Heart left ventricle (tissue), 16 donors: ENCODE data around the gene MACROD1. TPM values are rescaled to one million over a fixed set of nuclear protein-coding genes. Genes with fewer than 3 reads are reported as not detected.

ENCODE experiments used
- ATAC-seq, 4 donors: fragments of 200-7000 bp; cut with Tn5 transposase; one replicate each; pipeline ENCODE4 v1.9.1; 2020 to 2022; ENCODE audit warnings: moderate library complexity in 4 of 4, mild to moderate bottlenecking in 3 of 4, moderate number of reproducible peaks in 1 of 4
- DNase-seq, 5 donors: peaks; one replicate each; pipeline ENCODE4 v3.0.0-alpha.2; 2020
- H3K27ac ChIP-seq, 12 donors: fragments of 200-600 bp; sonication (generic) in 4 of 12; one replicate each; pipeline versions ENCODE4 v1.5.0 to v1.8.0; 2016 to 2022; ENCODE audit warnings: mild to moderate bottlenecking in 2 of 12
- H3K27me3 ChIP-seq, 9 donors: fragments of 200-600 bp; sonication (generic) in 2 of 9; one replicate each; pipeline versions ENCODE4 v1.5.1 to v1.8.0; 2016 to 2022; ENCODE audit warnings: mild to moderate bottlenecking in 3 of 9
- H3K36me3 ChIP-seq, 9 donors: fragments of 200-600 bp; sonication (generic) in 2 of 9; one replicate each; pipeline versions ENCODE4 v1.5.0 to v1.8.0; 2018 to 2022; ENCODE audit warnings: mild to moderate bottlenecking in 2 of 9
- H3K4me1 ChIP-seq, 12 donors: fragments of 200-600 bp; sonication (generic) in 4 of 12; one replicate each; pipeline versions ENCODE4 v1.5.0 to v1.8.0; 2016 to 2022; ENCODE audit warnings: mild to moderate bottlenecking in 3 of 12
- H3K4me3 ChIP-seq, 12 donors: fragments of 200-600 bp; sonication (generic) in 4 of 12; one replicate each; pipeline versions ENCODE4 v1.5.0 to v1.8.0; 2017 to 2022; ENCODE audit warnings: mild to moderate bottlenecking in 9 of 12, moderate library complexity in 4 of 12
- H3K9me3 ChIP-seq, 12 donors: fragments of 200-600 bp; sonication (generic) in 4 of 12; one replicate each; pipeline versions ENCODE4 v1.5.0 to v1.8.0; 2016 to 2022; ENCODE audit warnings: mild to moderate bottlenecking in 1 of 12
- POLR2A ChIP-seq, 2 donors: fragments of 450-650 bp; IDR thresholded peaks; one replicate each; pipeline ENCODE4 v1.6.1; 2017; ENCODE audit warnings: antibody characterized with exemption in 2 of 2, mild to moderate bottlenecking in 2 of 2, moderate library complexity in 2 of 2
- WGBS, 4 donors: extraction: QIAGEN DNeasy Blood & Tissue Kit in 2 of 4; methylation state at CpG; one replicate each; pipeline versions ENCODE4 v1.1.5 to v1.1.7; 2013 to 2018; 5-methylcytosine and 5-hydroxymethylcytosine counted together
- intact Hi-C, 10 donors: fragments of 100-400 bp; cut with DNase I; formaldehyde crosslinking; loops; one replicate each; pipeline versions ENCODE4 v1.11.1 to v1.14.2; 2022
- polyA plus RNA-seq, 2 donors: library from polyadenylated mRNA; stranded (reverse); fragments of 200-250 nt; gene quantifications; one replicate each; pipeline ENCODE4 v1.2.3, GENCODE V29; 2013
- total RNA-seq, 9 donors: library from RNA; depleted of rRNA in 2 of 9; stranded (reverse); fragments of >200 nt in 2 of 9; fragmentation: NEBNext Ultra II Directional in 3 of 9; extraction: Animal tissue kit (Norgen Biotek cat#: 25700) in 3 of 9; gene quantifications; one replicate each; pipeline versions ENCODE4 v1.1.0 to v1.2.4, GENCODE V29; 2016 to 2023
- TF ChIP-seq, protein P1 (sequence below), 12 donors: fragments of 200-600 bp; sonication (generic) in 4 of 12; IDR thresholded peaks; one replicate each; pipeline versions ENCODE4 v1.5.0 to v1.8.0; 2018 to 2022; ENCODE audit warnings: antibody characterized with exemption in 12 of 12, mild to moderate bottlenecking in 5 of 12
- donor health status: ischemic (EF 13 %, LVEDD 7.1; RV severe dilation, severe dysfunction).
- donor health status: healthy with polysubstance abuse.
- donor health status: DM: no; HTN: yes; CAD: no.
- donor health status: DM: no; HTN: no; CAD: no.
- donor health status: ischemic (EF 25% LVEDD 6.9; RV normal size, moderate dysfunction).
- donor health status: ischemic (EF 25% LVEDD 5.7; RV mildly dilated, moderate dysfunction).
- donor health status: healthy.
- donor health status: DM: yes; HTN: yes; CAD: no.
- donor health status: ischemic (EF 35%, LVEDD 5.7; RV mildly dilated, moderate dysfunction).
- donor health status: nonischemic (EF 11% LVEDD 7.7; RV severe dilation, severe dysfunction).
- donor health status: DM: yes; HTN: yes; CAD: no.
- donor health status: PGD.
- donor health status: ischemic (EF 29% LVEDD 5.4; RV normal size, mild dysfunction).
- donor health status: nonischemic (EF 23%, LVEDD 6.1; RV moderate dilation, normal function).

Gene MACROD1
- total and polyA plus RNA-seq, 11 donors = 48.9 to 287 (median 116) TPM

DNA sequence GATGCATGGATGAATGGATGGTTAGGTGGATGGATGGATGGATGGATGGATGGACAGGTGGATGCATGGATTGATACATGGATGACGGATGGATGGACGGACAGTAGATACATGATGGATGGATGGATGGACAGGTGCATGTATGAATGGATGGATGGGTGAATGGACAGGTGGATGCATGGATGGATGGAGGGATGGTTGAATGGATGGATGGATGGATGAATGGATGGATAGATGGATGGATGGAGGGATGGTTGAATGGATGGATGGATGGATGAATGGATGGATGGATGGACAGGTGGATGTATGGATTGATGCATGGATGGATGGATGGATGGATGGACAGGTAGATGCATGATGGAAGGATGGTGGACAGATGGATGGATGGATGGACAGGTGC lies 51.7 kb downstream of the MACROD1 start:
- TF ChIP-seq POLR2A (IDR thresholded peaks at IDR 0.05) = no peak
- TF ChIP-seq, protein P1, sequence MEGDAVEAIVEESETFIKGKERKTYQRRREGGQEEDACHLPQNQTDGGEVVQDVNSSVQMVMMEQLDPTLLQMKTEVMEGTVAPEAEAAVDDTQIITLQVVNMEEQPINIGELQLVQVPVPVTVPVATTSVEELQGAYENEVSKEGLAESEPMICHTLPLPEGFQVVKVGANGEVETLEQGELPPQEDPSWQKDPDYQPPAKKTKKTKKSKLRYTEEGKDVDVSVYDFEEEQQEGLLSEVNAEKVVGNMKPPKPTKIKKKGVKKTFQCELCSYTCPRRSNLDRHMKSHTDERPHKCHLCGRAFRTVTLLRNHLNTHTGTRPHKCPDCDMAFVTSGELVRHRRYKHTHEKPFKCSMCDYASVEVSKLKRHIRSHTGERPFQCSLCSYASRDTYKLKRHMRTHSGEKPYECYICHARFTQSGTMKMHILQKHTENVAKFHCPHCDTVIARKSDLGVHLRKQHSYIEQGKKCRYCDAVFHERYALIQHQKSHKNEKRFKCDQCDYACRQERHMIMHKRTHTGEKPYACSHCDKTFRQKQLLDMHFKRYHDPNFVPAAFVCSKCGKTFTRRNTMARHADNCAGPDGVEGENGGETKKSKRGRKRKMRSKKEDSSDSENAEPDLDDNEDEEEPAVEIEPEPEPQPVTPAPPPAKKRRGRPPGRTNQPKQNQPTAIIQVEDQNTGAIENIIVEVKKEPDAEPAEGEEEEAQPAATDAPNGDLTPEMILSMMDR (IDR thresholded peaks at IDR 0.05) = no peak
- Histone ChIP-seq H3K27me3 (no peaks in the 10 kb centered on the region), H3K36me3 (no peaks in the 10 kb centered on the region), H3K4me1 (peaks cover 0 to 10% (median 0%) of the 10 kb centered on the region in 12 donors), H3K4me3 (no peak overlapping the region), H3K9me3 (no peaks in the 10 kb centered on the region), H3K27ac (no peak overlapping the region)
- intact Hi-C loops = no loop called here
- ATAC-seq = no peak
- 88 to 98% (median 93%) methylated on average over 2 of the region's 2 CpGs for WGBS, 4 donors
- DNase-seq = no peak

- intact Hi-C loops = no loop called here
Observed at GRCh38 chr11:64113462-64113780, 52.5 kb downstream of the MACROD1 start.

DNA sequence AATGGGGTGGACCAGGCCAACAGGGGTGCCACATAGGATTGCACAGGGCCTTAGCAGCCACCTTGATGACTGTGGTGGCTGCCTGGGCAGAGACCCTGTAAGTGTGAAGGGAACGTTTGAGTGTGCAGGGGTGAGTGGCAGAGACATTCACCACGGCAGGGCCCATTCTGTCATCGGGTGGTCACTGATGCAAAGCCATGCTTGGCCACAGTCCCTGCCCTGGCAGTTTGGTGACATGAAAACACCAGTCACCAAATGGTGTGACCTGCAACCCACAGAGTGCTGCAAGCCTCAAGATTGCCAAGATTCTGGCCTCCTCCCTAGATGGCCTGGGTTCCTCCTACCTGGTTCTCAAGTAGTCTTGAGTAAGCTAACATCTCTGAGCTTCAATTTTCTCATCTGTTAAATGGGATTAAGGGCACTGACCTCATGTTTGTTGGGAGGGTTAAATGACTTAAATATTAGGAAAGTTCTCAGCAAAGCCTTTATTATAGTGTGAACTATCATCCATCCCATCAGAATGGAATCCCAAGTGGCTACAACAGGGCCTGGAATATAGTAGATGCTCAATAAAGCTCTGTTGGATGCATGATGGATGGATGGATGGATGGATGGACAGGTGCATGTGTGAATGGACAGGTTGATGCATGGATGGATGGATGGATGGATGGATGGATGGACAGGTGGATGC lies 53.0 kb downstream of the MACROD1 start:
- Histone ChIP-seq H3K36me3 (no peaks in the 10 kb centered on the region), H3K27ac (no peak overlapping the region), H3K4me3 (no peak overlapping the region), H3K4me1 (peaks cover 0 to 10% (median 0%) of the 10 kb centered on the region in 12 donors), H3K27me3 (no peaks in the 10 kb centered on the region), H3K9me3 (no peaks in the 10 kb centered on the region)
- no peak for ATAC-seq
- WGBS, 4 donors = 59 to 88% (median 67%) methylated on average over 2 to 3 of the region's 3 CpGs
- DNase-seq = no peak
- TF ChIP-seq, protein P1 (IDR thresholded peaks at IDR 0.05) = no peak
- TF ChIP-seq POLR2A (IDR thresholded peaks at IDR 0.05) = no peak
- intact Hi-C loops = no loop called here

More at GRCh38 chr11:64113462-64113780, 52.5 kb downstream of the MACROD1 start:
- peaks cover 0 to 10% (median 0%) of the 10 kb centered on the region in 12 donors for H3K4me1 ChIP-seq
- no peaks in the 10 kb centered on the region for H3K36me3 ChIP-seq
- H3K27me3 ChIP-seq = no peaks in the 10 kb centered on the region
- H3K9me3 ChIP-seq = no peaks in the 10 kb centered on the region
- no peak overlapping the region for H3K4me3 ChIP-seq
- TF ChIP-seq, protein P1 (IDR thresholded peaks at IDR 0.05) = no peak
- no peak for TF ChIP-seq POLR2A (IDR thresholded peaks at IDR 0.05)
- no peak for ATAC-seq
- DNase-seq = no peak
- 89 to 98% (median 96%) methylated on average over 2 of the region's 2 CpGs for WGBS, 4 donors
- no peak overlapping the region for H3K27ac ChIP-seq

DNA sequence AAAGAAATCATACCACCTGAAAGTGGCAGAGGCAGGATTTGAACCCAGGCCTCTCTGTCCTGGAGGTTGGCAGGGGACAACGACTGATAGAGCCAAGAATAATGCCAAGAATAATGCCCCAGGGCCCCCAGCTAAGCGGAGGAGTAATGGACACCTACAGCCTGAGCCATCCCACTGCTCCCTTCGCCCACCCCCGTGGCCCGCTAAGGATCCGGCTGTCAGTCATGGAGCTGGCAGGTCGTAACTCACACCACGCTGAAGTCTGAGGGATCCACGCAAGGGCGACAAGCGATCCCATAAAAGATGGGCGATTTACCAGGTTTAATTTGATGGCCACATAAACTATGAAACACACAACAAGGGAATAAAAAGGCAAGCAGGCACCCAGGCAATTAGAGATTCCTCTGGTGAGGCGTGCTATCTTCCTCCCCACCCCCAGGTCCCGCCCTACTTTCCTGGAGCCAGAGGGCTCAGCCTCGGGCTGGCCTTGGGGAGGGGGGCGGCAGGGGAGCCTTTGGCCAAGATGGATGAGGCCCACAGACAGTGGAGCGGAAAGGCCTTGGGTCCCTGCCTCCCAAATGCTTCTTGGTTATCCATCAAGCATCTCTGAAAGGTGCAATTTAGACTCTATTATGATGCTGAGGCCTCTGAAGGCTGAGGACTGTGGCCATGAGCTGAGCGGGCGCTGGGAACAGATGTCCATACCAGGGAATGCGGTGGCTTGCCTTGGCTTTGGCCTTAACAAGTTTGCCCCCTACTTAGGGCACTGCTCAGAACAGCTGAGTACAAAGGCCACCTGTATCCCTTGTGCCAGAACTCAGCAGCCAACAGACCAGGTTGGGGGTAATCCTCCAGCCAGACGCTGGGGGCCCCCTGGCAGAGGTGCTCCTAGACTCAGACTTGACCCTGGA lies 55.2 kb downstream of the MACROD1 start:
- Histone ChIP-seq H3K27ac (no peak overlapping the region), H3K9me3 (no peaks in the 10 kb centered on the region), H3K36me3 (no peaks in the 10 kb centered on the region), H3K4me1 (peaks cover 0 to 14% (median 0%) of the 10 kb centered on the region in 12 donors), H3K4me3 (no peak overlapping the region), H3K27me3 (no peaks in the 10 kb centered on the region)
- no peak for ATAC-seq
- no peak for DNase-seq
- WGBS, 4 donors = 83 to 85% (median 84%) methylated on average over 20 to 21 of the region's 21 CpGs
- TF ChIP-seq, protein P1 (IDR thresholded peaks at IDR 0.05) = no peak
- no peak for TF ChIP-seq POLR2A (IDR thresholded peaks at IDR 0.05)
- intact Hi-C loops = no loop called here
